Transverse colon (tissue), 4 donors: ENCODE results near the gene DHCR24. TPM values are rescaled to one million over a fixed set of nuclear protein-coding genes. Genes with fewer than 3 reads are reported as not detected.

Experiments
- DNase-seq: peaks from one replicate; pipeline ENCODE4 v3.0.0-alpha.2; 2019
- H3K27ac ChIP-seq, 4 donors: fragments of 200-600 bp; sonication (generic); 2 replicates each; pipeline ENCODE4 v1.5.1; 2016 to 2018; ENCODE audit warnings: inconsistent platforms in 4 of 4
- H3K27me3 ChIP-seq: fragments of 200-600 bp; sonication (generic); 2 replicates; pipeline ENCODE4 v1.5.1; 2017; ENCODE audit warnings: inconsistent platforms
- H3K36me3 ChIP-seq, 4 donors: fragments of 200-600 bp; sonication (generic); 2 replicates each; pipeline ENCODE4 v1.5.1; 2017 to 2019; ENCODE audit warnings: inconsistent platforms in 4 of 4
- H3K4me1 ChIP-seq, 4 donors: fragments of 200-600 bp; sonication (generic); 2 replicates each; pipeline ENCODE4 v1.5.1; 2017 to 2020; ENCODE audit warnings: inconsistent platforms in 4 of 4
- H3K4me3 ChIP-seq, 4 donors: fragments of 200-600 bp; sonication (generic); 1 replicate in 1 of 4; 2 replicates in 3 of 4; pipeline versions ENCODE4 v1.5.1 to v1.6.1; 2017 to 2019; ENCODE audit warnings: inconsistent platforms in 4 of 4
- H3K9me3 ChIP-seq, 2 donors: fragments of 200-600 bp; sonication (generic); 2 replicates each; pipeline ENCODE4 v1.5.1; 2017 to 2019; ENCODE audit warnings: inconsistent platforms in 2 of 2
- EP300 ChIP-seq: sonication (generic); formaldehyde crosslinking; IDR thresholded peaks from one replicate; pipeline ENCODE4 v1.6.1; 2017; ENCODE audit warnings: antibody characterized with exemption, low read depth
- POLR2A ChIP-seq: fragments of 450-650 bp; IDR thresholded peaks from one replicate; pipeline ENCODE4 v1.6.1; 2016; ENCODE audit warnings: antibody characterized with exemption, mild to moderate bottlenecking, moderate library complexity
- POLR2AphosphoS5 ChIP-seq, 3 donors: sonication (generic); formaldehyde crosslinking; IDR thresholded peaks; one replicate each; pipeline ENCODE4 v1.6.1; 2016; ENCODE audit warnings: antibody characterized with exemption in 3 of 3
- WGBS, 2 donors: methylation state at CpG; one replicate each; pipeline ENCODE4 v1.1.5; 2018; ENCODE audit warnings: low coverage in 1 of 2; 5-methylcytosine and 5-hydroxymethylcytosine counted together
- in situ Hi-C, 4 donors: fragments of 200-750 bp; cut with MboI; loops; one replicate each; pipeline versions ENCODE4 v1.15.0 to v1.15.1; 2017; ENCODE audit warnings: low sequenced_read_pairs in 3 of 4, low pct_ligation_motif_present in 1 of 4, low pct_unique_long_range_greater_than_20kb in 1 of 4
- intact Hi-C: fragments of 100-400 bp; cut with DNase I; formaldehyde crosslinking; loops from one replicate; pipeline ENCODE4 v1.15.1; 2023; ENCODE audit warnings: low total_unique reads
- total RNA-seq, 4 donors: library from RNA; depleted of rRNA; stranded (reverse); fragments of >200 nt; gene quantifications; one replicate each; pipeline ENCODE4 v1.1.0, GENCODE V29; 2016
- TF ChIP-seq, protein P1 (sequence below), 5 experiments: fragments of 200-600 bp in 3 of 5; fragments of 450-650 bp in 2 of 5; sonication (generic) in 3 of 5; IDR thresholded peaks; 1 replicate in 2 of 5; 2 replicates in 3 of 5; pipeline ENCODE4 v1.5.1; 2016 to 2017; ENCODE audit warnings: antibody characterized with exemption in 5 of 5, inconsistent platforms in 3 of 5, mild to moderate bottlenecking in 2 of 5, moderate library complexity in 1 of 5

The DHCR24 gene
- total RNA-seq, 4 donors from 2014 or later = 71.5 to 222 (median 137) TPM

- Histone ChIP-seq H3K4me3 (no peak overlapping the region), H3K4me1 (no peaks in the 10 kb centered on the region), H3K27me3 (no peaks in the 10 kb centered on the region), H3K27ac (no peak overlapping the region), H3K9me3 (no peaks in the 10 kb centered on the region), H3K36me3 (no peaks in the 10 kb centered on the region)
- in situ Hi-C loops = no loop called here
- intact Hi-C loops = no loop called here
- TF ChIP-seq POLR2AphosphoS5 (IDR thresholded peaks at IDR 0.05) = no peak
- no peak for TF ChIP-seq POLR2A
- DNase-seq = no peak
- 78 to 100% methylated on average over 1 of the region's 1 CpG for WGBS, 2 donors
Observed at GRCh38 chr1:54931275-54931840, 44.4 kb upstream of the DHCR24 start.

- in situ Hi-C loops = no loop called here
- H3K9me3 ChIP-seq = no peaks in the 10 kb centered on the region
- H3K27ac ChIP-seq = no peak overlapping the region
- H3K4me1 ChIP-seq = no peaks in the 10 kb centered on the region
- no peak for TF ChIP-seq POLR2AphosphoS5 (IDR thresholded peaks at IDR 0.05)
- TF ChIP-seq EP300 = no peak
- no peak for TF ChIP-seq POLR2A
- TF ChIP-seq, protein P1, sequence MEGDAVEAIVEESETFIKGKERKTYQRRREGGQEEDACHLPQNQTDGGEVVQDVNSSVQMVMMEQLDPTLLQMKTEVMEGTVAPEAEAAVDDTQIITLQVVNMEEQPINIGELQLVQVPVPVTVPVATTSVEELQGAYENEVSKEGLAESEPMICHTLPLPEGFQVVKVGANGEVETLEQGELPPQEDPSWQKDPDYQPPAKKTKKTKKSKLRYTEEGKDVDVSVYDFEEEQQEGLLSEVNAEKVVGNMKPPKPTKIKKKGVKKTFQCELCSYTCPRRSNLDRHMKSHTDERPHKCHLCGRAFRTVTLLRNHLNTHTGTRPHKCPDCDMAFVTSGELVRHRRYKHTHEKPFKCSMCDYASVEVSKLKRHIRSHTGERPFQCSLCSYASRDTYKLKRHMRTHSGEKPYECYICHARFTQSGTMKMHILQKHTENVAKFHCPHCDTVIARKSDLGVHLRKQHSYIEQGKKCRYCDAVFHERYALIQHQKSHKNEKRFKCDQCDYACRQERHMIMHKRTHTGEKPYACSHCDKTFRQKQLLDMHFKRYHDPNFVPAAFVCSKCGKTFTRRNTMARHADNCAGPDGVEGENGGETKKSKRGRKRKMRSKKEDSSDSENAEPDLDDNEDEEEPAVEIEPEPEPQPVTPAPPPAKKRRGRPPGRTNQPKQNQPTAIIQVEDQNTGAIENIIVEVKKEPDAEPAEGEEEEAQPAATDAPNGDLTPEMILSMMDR (IDR thresholded peaks at IDR 0.05) = no peak
- no peak for DNase-seq
- intact Hi-C loops = no loop called here
- H3K27me3 ChIP-seq = no peaks in the 10 kb centered on the region
- no peaks in the 10 kb centered on the region for H3K36me3 ChIP-seq
- no peak overlapping the region for H3K4me3 ChIP-seq
Observed at GRCh38 chr1:54929700-54930099, 42.7 kb upstream of the DHCR24 start.

DNA sequence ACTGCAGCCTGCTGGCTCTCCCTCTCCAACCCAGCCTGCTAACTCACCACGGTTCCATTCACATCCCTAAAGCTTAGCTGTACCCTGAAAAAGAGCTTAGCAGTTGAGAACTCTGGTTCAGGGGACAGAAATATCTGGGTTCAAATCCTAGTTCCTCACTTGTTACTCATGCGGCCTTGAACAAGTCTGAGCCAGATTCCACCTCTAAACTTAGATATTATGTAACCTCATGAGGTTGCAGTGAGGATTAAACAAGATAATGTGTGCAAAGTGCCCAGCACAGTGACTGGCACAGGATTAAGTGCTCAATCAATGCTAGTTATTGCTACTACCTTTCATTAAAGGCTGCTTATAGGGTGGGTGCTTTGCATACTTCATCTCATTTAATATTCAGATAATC lies 41.3 kb upstream of the DHCR24 start:
- H3K27ac ChIP-seq = no peak overlapping the region
- WGBS, 2 donors = 94% methylated on average over 2 of the region's 2 CpGs; no CpG with 5 or more reads in 1 of the 2 donors
- no peak overlapping the region for H3K4me3 ChIP-seq
- H3K4me1 ChIP-seq = no peaks in the 10 kb centered on the region
- no peaks in the 10 kb centered on the region for H3K36me3 ChIP-seq
- DNase-seq = no peak
- intact Hi-C loops (no loop called here), in situ Hi-C loops (no loop called here)
- no peaks in the 10 kb centered on the region for H3K9me3 ChIP-seq
- TF ChIP-seq POLR2AphosphoS5 (IDR thresholded peaks at IDR 0.05) (no peak), EP300 (no peak), POLR2A (no peak)
- TF ChIP-seq, protein P1 (IDR thresholded peaks at IDR 0.05) = no peak
- no peaks in the 10 kb centered on the region for H3K27me3 ChIP-seq

DNA sequence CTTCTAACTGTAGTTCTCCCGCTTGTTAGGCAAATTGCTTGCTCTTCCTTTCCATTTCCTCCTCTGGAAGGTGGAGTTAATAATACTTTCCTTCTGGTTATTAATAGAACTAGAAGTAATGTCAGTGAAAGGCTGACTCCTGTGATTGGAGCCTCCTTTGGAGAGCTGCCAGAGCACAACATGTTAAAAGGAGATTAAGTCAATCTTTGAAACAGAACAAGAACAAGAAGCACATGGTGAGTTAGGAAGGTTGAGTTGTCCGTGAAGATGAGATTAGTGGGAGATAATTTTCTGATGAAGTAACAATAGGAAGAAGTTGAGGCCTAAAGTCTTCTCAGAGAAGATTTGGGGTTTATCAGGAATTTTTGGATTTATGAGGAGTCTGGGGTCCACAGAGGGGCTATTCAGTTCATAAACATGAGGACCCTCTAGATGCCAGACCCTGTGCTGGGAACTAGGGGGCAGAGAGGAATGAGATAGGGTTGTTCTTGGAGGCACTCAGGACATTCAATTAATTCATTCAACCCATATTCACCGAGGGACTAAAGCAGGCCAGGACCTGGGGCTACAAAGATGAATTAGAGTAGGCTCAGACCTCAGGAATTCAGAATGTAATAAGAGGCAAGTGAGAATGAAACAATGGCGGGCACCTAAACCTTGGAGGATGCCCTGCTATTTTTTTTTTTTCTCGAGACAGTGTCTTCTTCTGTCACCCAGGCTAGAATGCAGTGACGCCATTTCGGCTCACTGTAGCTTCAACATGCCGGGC lies 40.7 kb upstream of the DHCR24 start:
- no peak overlapping the region for H3K27ac ChIP-seq
- intact Hi-C loops (no loop called here), in situ Hi-C loops (no loop called here)
- DNase-seq = no peak
- H3K27me3 ChIP-seq = no peaks in the 10 kb centered on the region
- H3K36me3 ChIP-seq = no peaks in the 10 kb centered on the region
- H3K9me3 ChIP-seq = no peaks in the 10 kb centered on the region
- TF ChIP-seq EP300 (no peak), POLR2AphosphoS5 (IDR thresholded peaks at IDR 0.05) (no peak), POLR2A (no peak)
- TF ChIP-seq, protein P1 (IDR thresholded peaks at IDR 0.05) = no peak
- WGBS, 2 donors = 74 to 89% methylated on average over 3 to 8 of the region's 8 CpGs
- no peaks in the 10 kb centered on the region for H3K4me1 ChIP-seq
- H3K4me3 ChIP-seq = no peak overlapping the region

DNA sequence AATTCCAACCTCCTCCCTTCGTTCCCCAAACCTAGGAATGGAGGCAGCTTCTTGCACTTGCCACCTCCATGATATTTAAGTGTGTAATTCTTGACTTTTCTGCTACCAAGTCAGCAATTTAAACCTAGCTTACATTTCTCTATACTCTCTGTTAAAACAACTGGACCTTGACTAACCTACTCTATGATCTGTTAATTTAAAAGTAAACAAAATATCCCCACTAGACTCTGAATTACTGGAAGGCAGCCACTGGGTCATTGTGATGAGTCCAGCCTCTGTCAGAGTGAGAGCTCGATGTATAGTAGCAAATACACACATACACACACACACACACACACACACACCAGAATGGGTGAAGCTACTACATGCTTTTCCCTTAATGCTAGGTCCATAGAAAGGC lies 40.0 kb upstream of the DHCR24 start:
- H3K27me3 ChIP-seq = no peaks in the 10 kb centered on the region
- TF ChIP-seq EP300 (no peak), POLR2A (no peak), POLR2AphosphoS5 (IDR thresholded peaks at IDR 0.05) (no peak)
- TF ChIP-seq, protein P1 (IDR thresholded peaks at IDR 0.05) = no peak
- WGBS, 2 donors = 66% methylated on average over 2 of the region's 2 CpGs; no CpG with 5 or more reads in 1 of the 2 donors
- H3K4me3 ChIP-seq = no peak overlapping the region
- no peaks in the 10 kb centered on the region for H3K9me3 ChIP-seq
- in situ Hi-C loops (no loop called here), intact Hi-C loops (no loop called here)
- H3K4me1 ChIP-seq = no peaks in the 10 kb centered on the region
- no peak for DNase-seq
- no peak overlapping the region for H3K27ac ChIP-seq
- no peaks in the 10 kb centered on the region for H3K36me3 ChIP-seq
